Measurements from ENCODE around the gene FAM180A.

- TF ChIP-seq CTCF (IDR thresholded peaks at IDR 0.05) = no peak
- TF ChIP-seq EZH2 (IDR thresholded peaks at IDR 0.05; ENCODE audit: borderline replicate concordance, insufficient read depth, low read depth, low read length, poor library complexity, severe bottlenecking) = no peak
These were observed 41.6 kb downstream of the FAM180A start for GRCh38 chr7:135706858-135707569.

Data from B cell (primary cell).